ENCODE data around the gene MAP1A.

Gene MAP1A

DNA sequence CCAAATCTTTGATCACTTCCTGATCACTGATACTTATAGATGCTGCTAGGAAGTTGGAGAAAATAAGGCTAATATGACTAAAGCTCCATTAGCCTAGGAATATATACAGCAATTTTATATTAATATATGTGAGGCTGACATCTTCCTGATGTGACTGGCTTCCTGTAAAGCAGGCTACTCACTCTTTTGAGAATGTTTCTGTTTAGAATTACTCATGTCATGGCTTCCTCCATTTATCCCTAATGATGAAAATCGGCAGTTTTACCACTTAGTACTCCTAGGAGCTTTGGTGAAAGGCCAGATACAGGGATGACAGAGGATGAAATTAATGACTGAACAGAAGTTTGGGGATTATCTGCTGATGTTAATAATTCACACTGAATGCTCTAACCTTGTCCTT, 3.9 kb upstream of the MAP1A start:
- no peak overlapping the region for H3K4me3 ChIP-seq (ENCODE audit: low read length)
- H3K27ac ChIP-seq (ENCODE audit: low read length) = no peak overlapping the region
- H3K9ac ChIP-seq (ENCODE audit: low read length) = no peak overlapping the region
- peaks cover 32% of the 10 kb centered on the region for H3K4me1 ChIP-seq (ENCODE audit: control insufficient read depth, low read depth, low read length)
- no peaks in the 10 kb centered on the region for H3K36me3 ChIP-seq (ENCODE audit: control insufficient read depth, low read depth, low read length)
- H3K9me3 ChIP-seq (ENCODE audit: control insufficient read depth, low read depth, low read length) = no peaks in the 10 kb centered on the region
- H3K27me3 ChIP-seq (ENCODE audit: control insufficient read depth, insufficient read depth, low read length) = peaks cover 39% of the 10 kb centered on the region

DNA sequence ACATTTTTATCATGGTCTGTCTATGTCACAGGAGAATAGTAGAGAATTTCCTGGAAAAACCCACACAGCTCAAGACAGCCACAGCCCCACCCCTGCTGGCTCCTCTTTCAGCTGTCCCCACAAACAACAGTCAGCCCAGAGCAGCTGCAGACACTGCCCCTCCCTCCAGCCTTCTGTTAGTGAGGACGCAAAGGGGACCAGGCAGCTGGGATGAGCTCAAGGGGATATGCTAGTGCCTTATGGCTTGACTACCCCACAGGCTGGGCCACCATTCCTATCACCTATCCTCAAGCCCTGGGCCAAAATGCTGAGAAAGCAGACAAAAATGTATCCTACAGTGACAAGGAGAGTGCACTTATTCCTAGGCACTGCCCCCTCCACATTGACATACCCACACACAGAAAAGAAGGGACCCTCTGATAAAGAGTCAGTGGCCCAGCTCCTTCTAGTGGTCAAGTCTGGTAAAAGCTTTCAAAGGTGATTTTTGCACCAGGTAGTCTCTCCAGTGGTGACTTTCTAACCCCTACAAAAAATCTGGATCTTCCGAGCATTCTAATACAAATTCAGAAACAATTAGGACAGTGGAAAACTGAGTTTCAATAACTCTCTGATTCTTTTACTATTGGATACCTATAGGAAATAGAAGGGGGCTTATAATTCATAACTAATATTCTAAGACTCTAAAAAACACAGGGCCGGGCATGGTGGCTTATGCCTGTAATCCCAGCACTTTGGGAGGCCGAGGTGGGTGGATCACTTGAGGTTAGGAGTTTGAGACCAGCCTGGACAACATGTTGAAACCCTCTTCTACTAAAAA, 3.0 kb upstream of the MAP1A start:
- Histone ChIP-seq H3K27me3 (ENCODE audit: control insufficient read depth, insufficient read depth, low read length) (peaks cover 48% of the 10 kb centered on the region), H3K27ac (ENCODE audit: low read length) (no peak overlapping the region), H3K4me3 (ENCODE audit: low read length) (no peak overlapping the region), H3K9ac (ENCODE audit: low read length) (no peak overlapping the region), H3K36me3 (ENCODE audit: control insufficient read depth, low read depth, low read length) (no peaks in the 10 kb centered on the region), H3K4me1 (ENCODE audit: control insufficient read depth, low read depth, low read length) (peaks cover 38% of the 10 kb centered on the region), H3K9me3 (ENCODE audit: control insufficient read depth, low read depth, low read length) (no peaks in the 10 kb centered on the region)

DNA sequence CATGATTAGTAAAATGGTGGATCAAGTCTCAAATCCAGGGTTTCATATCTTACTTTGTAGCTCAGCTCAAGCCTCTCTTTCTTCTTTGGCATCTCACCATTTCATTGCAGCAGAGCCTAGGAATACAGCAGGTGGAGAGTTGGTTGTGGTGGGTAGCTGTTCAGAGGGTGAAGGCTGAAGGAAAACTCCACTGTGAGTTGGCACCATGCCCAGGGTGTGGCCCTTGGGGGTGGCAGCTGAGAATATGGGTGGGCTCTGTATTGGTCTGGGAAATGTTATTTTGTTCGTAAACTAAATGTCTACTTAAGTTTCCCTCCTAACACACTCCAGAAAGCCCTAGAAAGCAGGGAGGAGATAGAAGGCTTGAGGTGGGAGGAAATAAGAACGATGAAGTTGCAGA, 1.7 kb upstream of the MAP1A start:
- Histone ChIP-seq H3K36me3 (ENCODE audit: control insufficient read depth, low read depth, low read length) (no peaks in the 10 kb centered on the region), H3K4me1 (ENCODE audit: control insufficient read depth, low read depth, low read length) (peaks cover 38% of the 10 kb centered on the region), H3K9me3 (ENCODE audit: control insufficient read depth, low read depth, low read length) (no peaks in the 10 kb centered on the region), H3K27me3 (ENCODE audit: control insufficient read depth, insufficient read depth, low read length) (peaks cover 51% of the 10 kb centered on the region), H3K4me3 (ENCODE audit: low read length) (no peak overlapping the region), H3K9ac (ENCODE audit: low read length) (no peak overlapping the region), H3K27ac (ENCODE audit: low read length) (no peak overlapping the region)

DNA sequence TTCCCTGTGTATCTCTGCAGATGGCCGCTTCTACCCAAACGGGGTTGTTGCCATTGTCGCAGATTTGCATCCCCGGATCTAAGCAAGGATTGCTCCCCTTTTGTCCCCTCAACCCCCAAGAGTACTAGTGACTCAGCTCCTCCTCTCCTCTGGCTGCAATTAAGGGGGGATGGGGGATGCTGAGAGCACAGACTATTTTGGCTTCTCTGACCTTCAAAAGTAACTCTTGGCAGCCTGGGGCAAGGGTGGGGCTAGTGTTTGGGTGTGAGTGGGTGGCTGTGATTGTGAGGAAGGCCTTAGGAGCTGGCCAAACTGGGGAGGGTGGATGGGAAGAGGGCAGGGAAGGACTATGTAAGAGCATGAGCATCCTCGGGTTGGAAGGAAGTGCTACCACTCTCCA, 1.2 kb upstream of the MAP1A start:
- Histone ChIP-seq H3K4me3 (ENCODE audit: low read length) (peak overlapping the region; percentile 10), H3K9me3 (ENCODE audit: control insufficient read depth, low read depth, low read length) (no peaks in the 10 kb centered on the region), H3K36me3 (ENCODE audit: control insufficient read depth, low read depth, low read length) (no peaks in the 10 kb centered on the region), H3K27me3 (ENCODE audit: control insufficient read depth, insufficient read depth, low read length) (peaks cover 50% of the 10 kb centered on the region), H3K4me1 (ENCODE audit: control insufficient read depth, low read depth, low read length) (peaks cover 38% of the 10 kb centered on the region), H3K27ac (ENCODE audit: low read length) (no peak overlapping the region), H3K9ac (ENCODE audit: low read length) (no peak overlapping the region)

DNA sequence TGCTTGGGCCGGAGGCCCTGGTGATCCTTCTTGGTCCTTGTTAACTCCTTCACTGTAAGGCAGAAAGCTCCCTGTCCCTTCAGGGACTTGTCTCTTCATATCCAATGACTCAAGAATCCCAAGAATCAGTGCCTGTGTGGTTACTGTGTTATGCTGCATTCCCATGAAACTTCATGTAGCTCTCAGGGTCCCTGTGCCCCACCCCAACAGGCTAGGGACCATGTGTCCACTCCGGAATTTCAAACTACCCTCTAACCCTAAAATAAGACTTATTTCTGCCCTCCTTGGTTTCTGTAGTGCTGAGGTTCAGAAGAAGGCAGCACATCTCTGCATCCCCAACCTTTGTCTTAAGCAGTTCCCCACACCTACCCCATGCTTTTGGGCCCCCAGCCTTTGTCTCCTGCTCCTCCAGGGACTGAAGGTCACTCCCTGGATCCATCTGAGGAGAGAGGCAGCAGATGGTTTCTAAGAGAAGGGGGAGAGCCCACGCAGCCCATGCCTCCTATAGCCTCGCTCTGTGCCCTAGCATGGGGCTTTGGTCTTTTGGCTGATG, 531 bp upstream of the MAP1A start:
- Histone ChIP-seq H3K27me3 (ENCODE audit: control insufficient read depth, insufficient read depth, low read length) (peaks cover 43% of the 10 kb centered on the region), H3K36me3 (ENCODE audit: control insufficient read depth, low read depth, low read length) (no peaks in the 10 kb centered on the region), H3K4me3 (ENCODE audit: low read length) (peak overlapping the region; percentile 56), H3K27ac (ENCODE audit: low read length) (no peak overlapping the region), H3K4me1 (ENCODE audit: control insufficient read depth, low read depth, low read length) (peaks cover 31% of the 10 kb centered on the region), H3K9ac (ENCODE audit: low read length) (no peak overlapping the region), H3K9me3 (ENCODE audit: control insufficient read depth, low read depth, low read length) (no peaks in the 10 kb centered on the region)

DNA sequence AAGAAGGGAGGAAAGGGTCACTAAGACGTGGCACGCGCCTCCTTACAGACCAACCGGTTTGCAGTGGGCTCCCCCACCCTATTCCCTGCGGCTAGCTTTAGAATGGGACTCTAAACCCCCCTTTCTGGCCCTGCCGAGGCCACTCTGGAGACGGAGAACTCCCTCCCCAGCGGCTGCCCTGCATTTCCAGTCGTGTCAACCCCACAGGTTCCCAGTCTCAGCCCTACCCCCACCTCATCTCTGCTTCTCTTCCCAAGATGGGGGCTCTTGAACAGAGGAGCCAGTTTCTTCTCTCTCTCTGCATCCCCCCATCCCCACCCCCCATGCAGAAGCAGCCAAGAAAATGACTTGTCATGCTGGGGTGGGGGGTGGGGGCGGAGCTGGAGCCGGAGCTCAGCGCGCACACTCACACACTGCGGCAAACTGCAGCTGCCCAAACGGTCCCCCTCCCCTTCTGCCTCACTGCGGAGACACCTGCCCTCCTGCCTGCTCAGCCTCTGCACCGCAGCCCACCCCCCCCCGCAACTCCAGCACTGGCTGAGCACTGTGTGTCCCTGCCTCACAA, 871 bp downstream of the MAP1A start:
- H3K4me1 ChIP-seq (ENCODE audit: control insufficient read depth, low read depth, low read length) = peaks cover 31% of the 10 kb centered on the region
- H3K27ac ChIP-seq (ENCODE audit: low read length) = no peak overlapping the region
- no peaks in the 10 kb centered on the region for H3K36me3 ChIP-seq (ENCODE audit: control insufficient read depth, low read depth, low read length)
- H3K9ac ChIP-seq (ENCODE audit: low read length) = no peak overlapping the region
- H3K4me3 ChIP-seq (ENCODE audit: low read length) = peak overlapping the region; percentile 63
- H3K9me3 ChIP-seq (ENCODE audit: control insufficient read depth, low read depth, low read length) = no peaks in the 10 kb centered on the region
- peaks cover 34% of the 10 kb centered on the region for H3K27me3 ChIP-seq (ENCODE audit: control insufficient read depth, insufficient read depth, low read length)

DNA sequence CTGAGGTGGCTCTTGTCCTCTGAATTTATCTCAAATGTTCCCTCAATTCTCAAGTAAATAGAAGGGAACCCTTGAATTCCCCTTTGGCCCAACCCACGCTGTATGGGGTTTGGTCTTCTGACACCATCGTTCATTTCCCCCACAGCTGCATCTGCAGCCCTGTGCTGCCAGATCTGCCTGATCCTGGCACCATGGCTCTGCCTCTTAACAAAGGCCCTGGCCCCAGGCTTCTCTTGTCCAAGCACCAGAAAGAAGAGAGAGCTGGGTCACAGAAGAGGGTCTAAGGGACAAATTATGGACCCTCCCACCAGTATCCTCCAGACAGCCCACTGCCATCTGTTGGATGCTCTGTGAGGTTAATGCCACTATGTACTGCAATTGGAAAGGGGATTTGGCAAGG, 1.8 kb downstream of the MAP1A start:
- peaks cover 27% of the 10 kb centered on the region for H3K4me1 ChIP-seq (ENCODE audit: control insufficient read depth, low read depth, low read length)
- H3K36me3 ChIP-seq (ENCODE audit: control insufficient read depth, low read depth, low read length) = no peaks in the 10 kb centered on the region
- no peaks in the 10 kb centered on the region for H3K9me3 ChIP-seq (ENCODE audit: control insufficient read depth, low read depth, low read length)
- H3K4me3 ChIP-seq (ENCODE audit: low read length) = no peak overlapping the region
- H3K27me3 ChIP-seq (ENCODE audit: control insufficient read depth, insufficient read depth, low read length) = peaks cover 34% of the 10 kb centered on the region
- H3K27ac ChIP-seq (ENCODE audit: low read length) = no peak overlapping the region
- H3K9ac ChIP-seq (ENCODE audit: low read length) = no peak overlapping the region

DNA sequence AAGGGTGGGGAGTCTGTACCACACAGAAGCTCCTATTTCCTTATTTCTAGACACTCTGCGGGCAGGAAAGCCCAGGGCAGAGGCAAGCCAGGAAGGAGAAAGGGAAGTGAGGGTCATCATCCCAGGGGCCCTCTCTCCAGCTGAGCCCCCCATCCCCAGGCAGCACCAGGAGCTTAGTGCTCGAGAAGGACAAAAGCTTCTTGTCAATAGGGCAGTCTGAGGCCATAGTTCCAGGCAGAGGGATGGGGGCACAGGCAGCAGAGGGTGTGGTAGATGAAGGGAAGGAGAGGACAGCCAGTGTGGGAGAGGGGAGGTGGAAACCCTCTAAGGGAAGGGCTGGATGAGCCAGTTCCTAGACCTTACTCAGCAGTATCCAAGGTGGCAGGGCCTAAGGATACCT, 2.7 kb downstream of the MAP1A start:
- Histone ChIP-seq H3K9ac (ENCODE audit: low read length) (no peak overlapping the region), H3K27me3 (ENCODE audit: control insufficient read depth, insufficient read depth, low read length) (peaks cover 34% of the 10 kb centered on the region), H3K27ac (ENCODE audit: low read length) (no peak overlapping the region), H3K9me3 (ENCODE audit: control insufficient read depth, low read depth, low read length) (no peaks in the 10 kb centered on the region), H3K4me1 (ENCODE audit: control insufficient read depth, low read depth, low read length) (peaks cover 24% of the 10 kb centered on the region), H3K4me3 (ENCODE audit: low read length) (no peak overlapping the region), H3K36me3 (ENCODE audit: control insufficient read depth, low read depth, low read length) (no peaks in the 10 kb centered on the region)

DNA sequence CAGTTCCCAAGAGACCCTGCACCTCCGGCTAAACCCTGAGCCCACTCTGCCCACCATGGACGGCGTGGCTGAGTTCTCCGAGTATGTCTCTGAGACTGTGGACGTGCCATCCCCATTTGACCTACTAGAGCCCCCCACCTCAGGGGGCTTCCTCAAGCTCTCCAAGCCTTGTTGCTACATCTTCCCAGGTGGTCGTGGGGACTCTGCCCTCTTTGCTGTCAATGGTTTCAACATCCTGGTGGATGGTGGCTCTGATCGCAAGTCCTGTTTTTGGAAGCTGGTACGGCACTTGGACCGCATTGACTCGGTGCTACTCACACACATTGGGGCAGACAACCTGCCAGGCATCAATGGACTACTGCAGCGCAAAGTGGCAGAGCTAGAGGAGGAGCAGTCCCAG, 4.0 kb downstream of the MAP1A start:
- H3K4me3 ChIP-seq (ENCODE audit: low read length) = no peak overlapping the region
- H3K27me3 ChIP-seq (ENCODE audit: control insufficient read depth, insufficient read depth, low read length) = peaks cover 29% of the 10 kb centered on the region
- no peak overlapping the region for H3K27ac ChIP-seq (ENCODE audit: low read length)
- H3K4me1 ChIP-seq (ENCODE audit: control insufficient read depth, low read depth, low read length) = peaks cover 20% of the 10 kb centered on the region
- H3K9me3 ChIP-seq (ENCODE audit: control insufficient read depth, low read depth, low read length) = no peaks in the 10 kb centered on the region
- no peak overlapping the region for H3K9ac ChIP-seq (ENCODE audit: low read length)
- no peaks in the 10 kb centered on the region for H3K36me3 ChIP-seq (ENCODE audit: control insufficient read depth, low read depth, low read length)

DNA sequence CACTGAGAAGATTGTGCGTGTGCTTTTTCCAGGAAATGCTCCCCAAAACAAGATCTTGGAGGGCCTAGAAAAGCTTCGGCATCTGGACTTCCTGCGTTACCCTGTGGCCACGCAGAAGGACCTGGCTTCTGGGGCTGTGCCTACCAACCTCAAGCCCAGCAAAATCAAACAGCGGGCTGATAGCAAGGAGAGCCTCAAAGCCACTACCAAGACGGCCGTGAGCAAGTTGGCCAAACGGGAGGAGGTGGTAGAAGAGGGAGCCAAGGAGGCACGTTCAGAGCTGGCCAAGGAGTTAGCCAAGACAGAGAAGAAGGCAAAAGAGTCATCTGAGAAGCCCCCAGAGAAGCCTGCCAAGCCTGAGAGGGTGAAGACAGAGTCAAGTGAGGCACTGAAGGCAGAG, 4.8 kb downstream of the MAP1A start:
- Histone ChIP-seq H3K9ac (ENCODE audit: low read length) (no peak overlapping the region), H3K27ac (ENCODE audit: low read length) (no peak overlapping the region), H3K27me3 (ENCODE audit: control insufficient read depth, insufficient read depth, low read length) (peaks cover 21% of the 10 kb centered on the region), H3K4me1 (ENCODE audit: control insufficient read depth, low read depth, low read length) (peaks cover 12% of the 10 kb centered on the region), H3K4me3 (ENCODE audit: low read length) (no peak overlapping the region), H3K9me3 (ENCODE audit: control insufficient read depth, low read depth, low read length) (no peaks in the 10 kb centered on the region), H3K36me3 (ENCODE audit: control insufficient read depth, low read depth, low read length) (no peaks in the 10 kb centered on the region)

DNA sequence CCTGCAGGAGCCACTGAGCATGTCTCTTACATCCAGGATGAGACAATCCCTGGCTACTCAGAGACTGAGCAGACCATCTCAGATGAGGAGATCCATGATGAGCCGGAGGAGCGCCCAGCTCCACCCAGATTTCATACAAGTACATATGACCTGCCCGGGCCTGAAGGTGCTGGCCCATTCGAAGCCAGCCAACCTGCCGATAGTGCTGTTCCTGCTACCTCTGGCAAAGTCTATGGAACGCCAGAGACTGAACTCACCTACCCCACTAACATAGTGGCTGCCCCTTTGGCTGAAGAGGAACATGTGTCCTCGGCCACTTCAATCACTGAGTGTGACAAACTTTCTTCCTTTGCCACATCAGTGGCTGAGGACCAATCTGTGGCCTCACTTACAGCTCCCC, 6.2 kb downstream of the MAP1A start:
- Histone ChIP-seq H3K4me1 (ENCODE audit: control insufficient read depth, low read depth, low read length) (peaks cover 6% of the 10 kb centered on the region), H3K36me3 (ENCODE audit: control insufficient read depth, low read depth, low read length) (no peaks in the 10 kb centered on the region), H3K9ac (ENCODE audit: low read length) (no peak overlapping the region), H3K9me3 (ENCODE audit: control insufficient read depth, low read depth, low read length) (no peaks in the 10 kb centered on the region), H3K27ac (ENCODE audit: low read length) (no peak overlapping the region), H3K27me3 (ENCODE audit: control insufficient read depth, insufficient read depth, low read length) (peaks cover 11% of the 10 kb centered on the region), H3K4me3 (ENCODE audit: low read length) (no peak overlapping the region)
